ENCODE results near the gene SLC9A9. TPM values are rescaled to one million over a fixed set of nuclear protein-coding genes. Genes with fewer than 3 reads are reported as not detected.

Gene SLC9A9
- total and polyA plus RNA-seq, 9 of the 15 experiments (the other 6 are each of a cell fraction or from before 2014, with no cell fraction given), result 0.03 to 0.13 TPM; not detected in 7

- Histone ChIP-seq H3K4me3 (no peak overlapping the region), H3K36me3 (ENCODE audit: control insufficient read depth, insufficient read depth, low read length) (no peaks in the 10 kb centered on the region), H3K9ac (ENCODE audit: insufficient read depth in 1 of 2, low read depth in 2 of 2, low read length in 2 of 2) (no peak overlapping the region), H3K27me3 (ENCODE audit: control insufficient read depth in 2 of 2, insufficient read depth in 2 of 2, low read length in 2 of 2) (no peaks in the 10 kb centered on the region), H2AFZ (ENCODE audit: low read depth, low read length) (no peak overlapping the region), H3K4me2 (ENCODE audit: insufficient read depth, low read length) (no peak overlapping the region), H3K27ac (ENCODE audit: extremely low read depth, low read depth, low read length) (no peak overlapping the region), H3K79me2 (ENCODE audit: control insufficient read depth, insufficient read depth, low read length) (no peaks in the 10 kb centered on the region), H3K9me3 (replicated peaks; ENCODE audit: control insufficient read depth, insufficient read depth, low read depth, low read length) (no peaks in the 10 kb centered on the region), H3K9me1 (ENCODE audit: control insufficient read depth, insufficient read depth, low read length) (no peaks in the 10 kb centered on the region), H3K4me1 (replicated peaks in 1 of 2; ENCODE audit: control insufficient read depth in 2 of 2, insufficient read depth in 2 of 2, low read length in 2 of 2) (peaks cover 0 to 8% of the 10 kb centered on the region in 2 experiments; a peak in 3 of 5 replicates), H4K20me1 (replicated peaks; ENCODE audit: control insufficient read depth, insufficient read depth, low read length) (no peaks in the 10 kb centered on the region)
- BruUV-seq (replicated peaks), result no TSS peak
- in situ Hi-C loops (cut with MboI), result no loop called here
- intact Hi-C loops (cut with micrococcal nuclease), result no loop called here
- DNase-seq (ENCODE audit: extremely low read depth in 1 of 4, low spot score in 3 of 4) (no peak), FAIRE-seq (no peak), ATAC-seq (no peak)
- POLR2A ChIA-PET, result no interaction called here
- 11% methylated on average over 2 of the region's 2 CpGs for WGBS (ENCODE audit: insufficient coverage, low coverage, missing lambda C conversion rate)
- CTCF ChIA-PET (ENCODE audit: low intra/inter-chr PET ratio), result no interaction called here
- TF ChIP-seq SMC3 (conservative IDR thresholded peaks at IDR 0.05; ENCODE audit: insufficient read depth, low read depth, low read length) (no peak), SMARCA5 (IDR thresholded peaks at IDR 0.05) (no peak), SIN3A (IDR thresholded peaks at IDR 0.05; ENCODE audit: borderline replicate concordance in 2 of 2, control insufficient read depth in 1 of 2, low read depth in 2 of 2, low read length in 2 of 2) (no peak), ETS1 (conservative IDR thresholded peaks at IDR 0.05; ENCODE audit: control insufficient read depth, low read depth, low read length) (no peak), FOXM1 (IDR thresholded peaks at IDR 0.05; ENCODE audit: low read depth) (no peak), FOXM1 (CRISPR knock-in tag; IDR thresholded peaks at IDR 0.05; ENCODE audit: low read depth) (no peak), SIRT6 (IDR thresholded peaks at IDR 0.05; ENCODE audit: low read depth, low read length) (no peak), ZNF511 (CRISPR knock-in tag; IDR thresholded peaks at IDR 0.05) (no peak), SNRNP70 (optimal IDR thresholded peaks at IDR 0.05; ENCODE audit: low read depth, low read length) (no peak), ZFP91 (CRISPR knock-in tag; IDR thresholded peaks at IDR 0.05) (no peak), NCOA6 (IDR thresholded peaks at IDR 0.05) (no peak)
- TF ChIP-seq, protein P1, sequence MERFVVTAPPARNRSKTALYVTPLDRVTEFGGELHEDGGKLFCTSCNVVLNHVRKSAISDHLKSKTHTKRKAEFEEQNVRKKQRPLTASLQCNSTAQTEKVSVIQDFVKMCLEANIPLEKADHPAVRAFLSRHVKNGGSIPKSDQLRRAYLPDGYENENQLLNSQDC (CRISPR knock-in tag; IDR thresholded peaks at IDR 0.05), result no peak
- TF ChIP-seq, protein P2, sequence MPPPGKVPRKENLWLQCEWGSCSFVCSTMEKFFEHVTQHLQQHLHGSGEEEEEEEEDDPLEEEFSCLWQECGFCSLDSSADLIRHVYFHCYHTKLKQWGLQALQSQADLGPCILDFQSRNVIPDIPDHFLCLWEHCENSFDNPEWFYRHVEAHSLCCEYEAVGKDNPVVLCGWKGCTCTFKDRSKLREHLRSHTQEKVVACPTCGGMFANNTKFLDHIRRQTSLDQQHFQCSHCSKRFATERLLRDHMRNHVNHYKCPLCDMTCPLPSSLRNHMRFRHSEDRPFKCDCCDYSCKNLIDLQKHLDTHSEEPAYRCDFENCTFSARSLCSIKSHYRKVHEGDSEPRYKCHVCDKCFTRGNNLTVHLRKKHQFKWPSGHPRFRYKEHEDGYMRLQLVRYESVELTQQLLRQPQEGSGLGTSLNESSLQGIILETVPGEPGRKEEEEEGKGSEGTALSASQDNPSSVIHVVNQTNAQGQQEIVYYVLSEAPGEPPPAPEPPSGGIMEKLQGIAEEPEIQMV (tag; conservative IDR thresholded peaks at IDR 0.05; ENCODE audit: low read depth), result no peak
- TF ChIP-seq, protein P3, sequence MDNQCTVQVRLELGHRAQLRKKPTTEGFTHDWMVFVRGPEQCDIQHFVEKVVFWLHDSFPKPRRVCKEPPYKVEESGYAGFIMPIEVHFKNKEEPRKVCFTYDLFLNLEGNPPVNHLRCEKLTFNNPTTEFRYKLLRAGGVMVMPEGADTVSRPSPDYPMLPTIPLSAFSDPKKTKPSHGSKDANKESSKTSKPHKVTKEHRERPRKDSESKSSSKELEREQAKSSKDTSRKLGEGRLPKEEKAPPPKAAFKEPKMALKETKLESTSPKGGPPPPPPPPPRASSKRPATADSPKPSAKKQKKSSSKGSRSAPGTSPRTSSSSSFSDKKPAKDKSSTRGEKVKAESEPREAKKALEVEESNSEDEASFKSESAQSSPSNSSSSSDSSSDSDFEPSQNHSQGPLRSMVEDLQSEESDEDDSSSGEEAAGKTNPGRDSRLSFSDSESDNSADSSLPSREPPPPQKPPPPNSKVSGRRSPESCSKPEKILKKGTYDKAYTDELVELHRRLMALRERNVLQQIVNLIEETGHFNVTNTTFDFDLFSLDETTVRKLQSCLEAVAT (IDR thresholded peaks at IDR 0.05), result no peak
- TF ChIP-seq, protein P4, sequence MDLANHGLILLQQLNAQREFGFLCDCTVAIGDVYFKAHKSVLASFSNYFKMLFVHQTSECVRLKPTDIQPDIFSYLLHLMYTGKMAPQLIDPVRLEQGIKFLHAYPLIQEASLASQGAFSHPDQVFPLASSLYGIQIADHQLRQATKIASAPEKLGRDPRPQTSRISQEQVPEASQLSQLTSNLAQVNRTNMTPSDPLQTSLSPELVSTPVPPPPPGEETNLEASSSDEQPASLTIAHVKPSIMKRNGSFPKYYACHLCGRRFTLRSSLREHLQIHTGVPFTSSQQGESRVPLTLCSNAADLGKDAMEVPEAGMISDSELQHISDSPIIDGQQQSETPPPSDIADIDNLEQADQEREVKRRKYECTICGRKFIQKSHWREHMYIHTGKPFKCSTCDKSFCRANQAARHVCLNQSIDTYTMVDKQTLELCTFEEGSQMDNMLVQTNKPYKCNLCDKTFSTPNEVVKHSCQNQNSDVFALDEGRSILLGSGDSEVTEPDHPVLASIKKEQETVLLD (IDR thresholded peaks at IDR 0.05), result no peak
Observed at GRCh38 chr3:143333367-143333766, 514.9 kb downstream of the SLC9A9 start.
